ENCODE measurements around the gene STK39.

The STK39 gene

GRCh38 chr2:168146892-168147810 lies 100.2 kb downstream of the STK39 start:
- Histone ChIP-seq H3K4me1 (ENCODE audit: control insufficient read depth, insufficient read depth, low read length) (no peaks in the 10 kb centered on the region), H3K27ac (ENCODE audit: low read length) (no peak overlapping the region), H3K27me3 (ENCODE audit: control insufficient read depth, insufficient read depth, low read length) (no peaks in the 10 kb centered on the region), H3K9me3 (ENCODE audit: control insufficient read depth, insufficient read depth, low read length) (no peaks in the 10 kb centered on the region), H3K36me3 (ENCODE audit: control insufficient read depth, insufficient read depth, low read length) (no peaks in the 10 kb centered on the region), H3K4me3 (ENCODE audit: low read length) (no peak overlapping the region)
- DNase-seq (ENCODE audit: low read depth, low spot score) = no peak
- whole genome bisulfite sequencing (ENCODE audit: insufficient coverage, insufficient read length) = no CpG with 5 or more reads among the region's 9 CpGs

GRCh38 chr2:168145426-168146310 lies 101.7 kb downstream of the STK39 start:
- H3K4me3 ChIP-seq (ENCODE audit: low read length) = no peak overlapping the region
- no peaks in the 10 kb centered on the region for H3K27me3 ChIP-seq (ENCODE audit: control insufficient read depth, insufficient read depth, low read length)
- no peak overlapping the region for H3K27ac ChIP-seq (ENCODE audit: low read length)
- H3K4me1 ChIP-seq (ENCODE audit: control insufficient read depth, insufficient read depth, low read length) = no peaks in the 10 kb centered on the region
- DNase-seq (ENCODE audit: low read depth, low spot score) = no peak
- no peaks in the 10 kb centered on the region for H3K9me3 ChIP-seq (ENCODE audit: control insufficient read depth, insufficient read depth, low read length)
- WGBS (ENCODE audit: insufficient coverage, insufficient read length) = no CpG with 5 or more reads among the region's 3 CpGs
- H3K36me3 ChIP-seq (ENCODE audit: control insufficient read depth, insufficient read depth, low read length) = no peaks in the 10 kb centered on the region

- Histone ChIP-seq H3K27ac (ENCODE audit: low read length) (no peak overlapping the region), H3K9me3 (ENCODE audit: control insufficient read depth, insufficient read depth, low read length) (no peaks in the 10 kb centered on the region), H3K27me3 (ENCODE audit: control insufficient read depth, insufficient read depth, low read length) (no peaks in the 10 kb centered on the region), H3K36me3 (ENCODE audit: control insufficient read depth, insufficient read depth, low read length) (no peaks in the 10 kb centered on the region), H3K4me3 (ENCODE audit: low read length) (no peak overlapping the region), H3K4me1 (ENCODE audit: control insufficient read depth, insufficient read depth, low read length) (no peaks in the 10 kb centered on the region)
- no peak for DNase-seq (ENCODE audit: low read depth, low spot score)
- no CpG with 5 or more reads among the region's 2 CpGs for WGBS (ENCODE audit: insufficient coverage, insufficient read length)
These were observed 102.4 kb downstream of the STK39 start for GRCh38 chr2:168145011-168145410.

- H3K27me3 ChIP-seq (ENCODE audit: control insufficient read depth, insufficient read depth, low read length) = no peaks in the 10 kb centered on the region
- no peaks in the 10 kb centered on the region for H3K4me1 ChIP-seq (ENCODE audit: control insufficient read depth, insufficient read depth, low read length)
- no peaks in the 10 kb centered on the region for H3K36me3 ChIP-seq (ENCODE audit: control insufficient read depth, insufficient read depth, low read length)
- H3K4me3 ChIP-seq (ENCODE audit: low read length) = no peak overlapping the region
- H3K9me3 ChIP-seq (ENCODE audit: control insufficient read depth, insufficient read depth, low read length) = no peaks in the 10 kb centered on the region
- no CpG with 5 or more reads among the region's 3 CpGs for WGBS (ENCODE audit: insufficient coverage, insufficient read length)
- no peak for DNase-seq (ENCODE audit: low read depth, low spot score)
- no peak overlapping the region for H3K27ac ChIP-seq (ENCODE audit: low read length)
These were observed 103.6 kb downstream of the STK39 start for GRCh38 chr2:168143813-168144212.

GRCh38 chr2:168140892-168141291 lies 106.5 kb downstream of the STK39 start:
- no peaks in the 10 kb centered on the region for H3K36me3 ChIP-seq (ENCODE audit: control insufficient read depth, insufficient read depth, low read length)
- no peak for DNase-seq (ENCODE audit: low read depth, low spot score)
- H3K27ac ChIP-seq (ENCODE audit: low read length) = no peak overlapping the region
- WGBS (ENCODE audit: insufficient coverage, insufficient read length) = no CpG with 5 or more reads among the region's 5 CpGs
- no peaks in the 10 kb centered on the region for H3K9me3 ChIP-seq (ENCODE audit: control insufficient read depth, insufficient read depth, low read length)
- no peak overlapping the region for H3K4me3 ChIP-seq (ENCODE audit: low read length)
- no peaks in the 10 kb centered on the region for H3K27me3 ChIP-seq (ENCODE audit: control insufficient read depth, insufficient read depth, low read length)
- 0 out of 2 replicates have a peak, but pooled peaks cover 2% of the 10 kb centered on the region for H3K4me1 ChIP-seq (ENCODE audit: control insufficient read depth, insufficient read depth, low read length)

GRCh38 chr2:168139852-168140251 lies 107.5 kb downstream of the STK39 start:
- Histone ChIP-seq H3K27me3 (ENCODE audit: control insufficient read depth, insufficient read depth, low read length) (no peaks in the 10 kb centered on the region), H3K36me3 (ENCODE audit: control insufficient read depth, insufficient read depth, low read length) (no peaks in the 10 kb centered on the region), H3K4me1 (ENCODE audit: control insufficient read depth, insufficient read depth, low read length) (0 out of 2 replicates have a peak, but pooled peaks cover 2% of the 10 kb centered on the region), H3K9me3 (ENCODE audit: control insufficient read depth, insufficient read depth, low read length) (no peaks in the 10 kb centered on the region), H3K4me3 (ENCODE audit: low read length) (no peak overlapping the region), H3K27ac (ENCODE audit: low read length) (no peak overlapping the region)
- DNase-seq (ENCODE audit: low read depth, low spot score) = no peak
- no CpG with 5 or more reads among the region's 4 CpGs for WGBS (ENCODE audit: insufficient coverage, insufficient read length)

GRCh38 chr2:168138901-168139300 lies 108.5 kb downstream of the STK39 start:
- H3K36me3 ChIP-seq (ENCODE audit: control insufficient read depth, insufficient read depth, low read length) = no peaks in the 10 kb centered on the region
- no CpG with 5 or more reads among the region's 5 CpGs for WGBS (ENCODE audit: insufficient coverage, insufficient read length)
- H3K4me1 ChIP-seq (ENCODE audit: control insufficient read depth, insufficient read depth, low read length) = 0 out of 2 replicates have a peak, but pooled peaks cover 2% of the 10 kb centered on the region
- H3K9me3 ChIP-seq (ENCODE audit: control insufficient read depth, insufficient read depth, low read length) = no peaks in the 10 kb centered on the region
- H3K27me3 ChIP-seq (ENCODE audit: control insufficient read depth, insufficient read depth, low read length) = no peaks in the 10 kb centered on the region
- no peak overlapping the region for H3K4me3 ChIP-seq (ENCODE audit: low read length)
- DNase-seq (ENCODE audit: low read depth, low spot score) = no peak
- H3K27ac ChIP-seq (ENCODE audit: low read length) = no peak overlapping the region

- Histone ChIP-seq H3K4me3 (ENCODE audit: low read length) (no peak overlapping the region), H3K36me3 (ENCODE audit: control insufficient read depth, insufficient read depth, low read length) (no peaks in the 10 kb centered on the region), H3K27ac (ENCODE audit: low read length) (no peak overlapping the region), H3K4me1 (ENCODE audit: control insufficient read depth, insufficient read depth, low read length) (0 out of 2 replicates have a peak, but pooled peaks cover 2% of the 10 kb centered on the region), H3K27me3 (ENCODE audit: control insufficient read depth, insufficient read depth, low read length) (no peaks in the 10 kb centered on the region), H3K9me3 (ENCODE audit: control insufficient read depth, insufficient read depth, low read length) (no peaks in the 10 kb centered on the region)
- no CpG with 5 or more reads among the region's 5 CpGs for WGBS (ENCODE audit: insufficient coverage, insufficient read length)
- no peak for DNase-seq (ENCODE audit: low read depth, low spot score)
These were observed 109.0 kb downstream of the STK39 start for GRCh38 chr2:168138374-168138773.

- H3K4me1 ChIP-seq (ENCODE audit: control insufficient read depth, insufficient read depth, low read length) = 0 out of 2 replicates have a peak, but pooled peaks cover 2% of the 10 kb centered on the region
- H3K4me3 ChIP-seq (ENCODE audit: low read length) = no peak overlapping the region
- H3K27me3 ChIP-seq (ENCODE audit: control insufficient read depth, insufficient read depth, low read length) = no peaks in the 10 kb centered on the region
- peak; percentile 20 for DNase-seq (ENCODE audit: low read depth, low spot score)
- no peak overlapping the region for H3K27ac ChIP-seq (ENCODE audit: low read length)
- H3K9me3 ChIP-seq (ENCODE audit: control insufficient read depth, insufficient read depth, low read length) = no peaks in the 10 kb centered on the region
- no CpG with 5 or more reads among the region's 3 CpGs for WGBS (ENCODE audit: insufficient coverage, insufficient read length)
- H3K36me3 ChIP-seq (ENCODE audit: control insufficient read depth, insufficient read depth, low read length) = no peaks in the 10 kb centered on the region
These were observed 109.8 kb downstream of the STK39 start for GRCh38 chr2:168137510-168138180.
